ENCODE results near the gene VAV2. TPM values are rescaled to one million over a fixed set of nuclear protein-coding genes. Genes with fewer than 3 reads are reported as not detected.
A peak's percentile ranks its signal among the peaks of the same experiment; 100 is the strongest.
"Not testable (repeated sequence)": the region's sequence is repeated elsewhere in the genome, so short reads cannot be mapped to it uniquely, and the experiment has no call there.

Gene VAV2
- total and polyA plus RNA-seq, 2 experiments from 2014 or later = 8.1 to 28.9 TPM

GRCh38 chr9:133901184-133901835 lies 90.8 kb downstream of the VAV2 start:
- H3K9me2 ChIP-seq (ENCODE audit: insufficient read depth) = no peaks in the 10 kb centered on the region
- Mint-ChIP-seq H3K4me3 (no peak overlapping the region), H3K4me1 (peaks cover 8% of the 10 kb centered on the region; the same call in 2 of the 3 replicates), H3K36me3 (ENCODE audit: low read depth) (no peaks in the 10 kb centered on the region), H3K27ac (no peak overlapping the region), H3K27me3 (ENCODE audit: insufficient read depth, low read depth, poor library complexity) (peaks cover 10% of the 10 kb centered on the region), H3K9me3 (no peaks in the 10 kb centered on the region; the same call in 2 of the 3 replicates)
- H3K27me3 ChIP-seq (ENCODE audit: insufficient read depth) = no peaks in the 10 kb centered on the region
- peaks cover 48% of the 10 kb centered on the region for H3K79me2 ChIP-seq (replicated peaks; ENCODE audit: insufficient read depth)
- no peak overlapping the region for H3K4me2 ChIP-seq
- no peak overlapping the region for H3K4me3 ChIP-seq
- H3K4me1 ChIP-seq (ENCODE audit: insufficient read depth) = no peaks in the 10 kb centered on the region
- ATAC-seq (peak; percentile 29; the same call in 1 of the 3 replicates), DNase-seq (ENCODE audit: low spot score) (no peak)
- H2AFZ ChIP-seq = no peak overlapping the region
- H4K20me1 ChIP-seq (replicated peaks; ENCODE audit: insufficient read depth) = peaks cover 10% of the 10 kb centered on the region; the same call in 1 of the 2 replicates
- no peak overlapping the region for H3K27ac ChIP-seq (ENCODE audit: low read depth)
- TF ChIP-seq NANOG (IDR thresholded peaks at IDR 0.05; ENCODE audit: borderline replicate concordance) (no peak), CTCF (conservative IDR thresholded peaks at IDR 0.05; ENCODE audit: low read depth in 2 of 2) (no peak)
- H3F3A ChIP-seq (replicated peaks; ENCODE audit: low read depth) = no peaks in the 10 kb centered on the region
- no peaks in the 10 kb centered on the region for H3K36me3 ChIP-seq (ENCODE audit: insufficient read depth)

- Mint-ChIP-seq H3K27me3 (ENCODE audit: insufficient read depth, low read depth, poor library complexity) (peaks cover 10% of the 10 kb centered on the region), H3K36me3 (ENCODE audit: low read depth) (no peaks in the 10 kb centered on the region), H3K4me1 (peaks cover 7% of the 10 kb centered on the region), H3K4me3 (no peak overlapping the region), H3K27ac (no peak overlapping the region), H3K9me3 (no peaks in the 10 kb centered on the region)
- DNase-seq (ENCODE audit: low spot score) = no peak
- Histone ChIP-seq H2AFZ (no peak overlapping the region), H3K27ac (ENCODE audit: low read depth) (no peak overlapping the region), H3F3A (replicated peaks; ENCODE audit: low read depth) (no peaks in the 10 kb centered on the region), H3K4me3 (no peak overlapping the region), H3K79me2 (replicated peaks; ENCODE audit: insufficient read depth) (peaks cover 32% of the 10 kb centered on the region), H4K20me1 (replicated peaks; ENCODE audit: insufficient read depth) (peaks cover 7% of the 10 kb centered on the region; the same call in 1 of the 2 replicates), H3K27me3 (ENCODE audit: insufficient read depth) (no peaks in the 10 kb centered on the region), H3K9me2 (ENCODE audit: insufficient read depth) (no peaks in the 10 kb centered on the region), H3K36me3 (ENCODE audit: insufficient read depth) (no peaks in the 10 kb centered on the region), H3K4me2 (no peak overlapping the region), H3K4me1 (ENCODE audit: insufficient read depth) (no peaks in the 10 kb centered on the region)
- TF ChIP-seq ZNF114 (CRISPR knock-in tag; IDR thresholded peaks at IDR 0.05) (no peak), STAT1 (IDR thresholded peaks at IDR 0.05; ENCODE audit: unreplicated experiment) (no peak), JUNB (IDR thresholded peaks at IDR 0.05; ENCODE audit: unreplicated experiment) (no peak), ZNF331 (CRISPR knock-in tag; IDR thresholded peaks at IDR 0.05; ENCODE audit: low read depth) (no peak), REST (IDR thresholded peaks at IDR 0.05; ENCODE audit: unreplicated experiment) (no peak)
- ATAC-seq = no peak
These were observed 94.4 kb downstream of the VAV2 start for GRCh38 chr9:133897675-133898074.

GRCh38 chr9:133896007-133896406 lies 96.1 kb downstream of the VAV2 start:
- not testable (repeated sequence) for H3K36me3 Mint-ChIP-seq (ENCODE audit: low read depth); H3K27ac ChIP-seq (ENCODE audit: low read depth); H3K4me2 ChIP-seq; H3K27ac Mint-ChIP-seq; H3K4me1 ChIP-seq (ENCODE audit: insufficient read depth); H3K9me3 Mint-ChIP-seq; H4K20me1 ChIP-seq (replicated peaks; ENCODE audit: insufficient read depth); H2AFZ ChIP-seq; H3K4me3 ChIP-seq; H3K4me3 Mint-ChIP-seq; H3K27me3 ChIP-seq (ENCODE audit: insufficient read depth); H3K9me2 ChIP-seq (ENCODE audit: insufficient read depth); ATAC-seq; H3K36me3 ChIP-seq (ENCODE audit: insufficient read depth); DNase-seq (ENCODE audit: low spot score); H3F3A ChIP-seq (replicated peaks; ENCODE audit: low read depth)
- Mint-ChIP-seq H3K27me3 (ENCODE audit: insufficient read depth, low read depth, poor library complexity) (peaks cover 10% of the 10 kb centered on the region), H3K4me1 (peaks cover 13% of the 10 kb centered on the region)
- H3K79me2 ChIP-seq (replicated peaks; ENCODE audit: insufficient read depth) = peaks cover 24% of the 10 kb centered on the region

Measured in GM23338 (cell line).